Osteoblast (primary cell): ENCODE results near the gene AOPEP. TPM values are rescaled to one million over a fixed set of nuclear protein-coding genes. Genes with fewer than 3 reads are reported as not detected.
A peak's percentile ranks its signal among the peaks of the same experiment; 100 is the strongest.

Source experiments
- DNase-seq: peaks from one replicate; pipeline ENCODE4 v3.0.0; 2011; ENCODE audit warnings: low spot score, mixed read lengths; ENCODE audit not compliant: insufficient read length; ENCODE audit errors: missing footprints
- H2AFZ ChIP-seq: 2 replicates; pipeline ENCODE4 v1.6.0; 2011; ENCODE audit warnings: mild to moderate bottlenecking, low read length
- H3K27ac ChIP-seq: 2 replicates; pipeline ENCODE4 v1.5.1; 2011; ENCODE audit warnings: mild to moderate bottlenecking, low read depth, low read length, moderate library complexity
- H3K27me3 ChIP-seq: 2 replicates; pipeline ENCODE4 v1.6.0; 2012; ENCODE audit warnings: mild to moderate bottlenecking, control low read depth, inconsistent platforms, low read length, moderate library complexity; ENCODE audit not compliant: insufficient read depth
- H3K36me3 ChIP-seq: 2 replicates; pipeline ENCODE4 v1.5.1; 2011; ENCODE audit warnings: mild to moderate bottlenecking, low read length, control low read depth, moderate library complexity; ENCODE audit not compliant: insufficient read depth
- H3K4me1 ChIP-seq: 2 replicates; pipeline ENCODE4 v1.5.1; 2011; ENCODE audit warnings: mild to moderate bottlenecking, low read length, control low read depth, moderate library complexity; ENCODE audit not compliant: insufficient read depth
- H3K4me2 ChIP-seq: 2 replicates; pipeline ENCODE4 v1.6.0; 2011; ENCODE audit warnings: mild to moderate bottlenecking, low read length; ENCODE audit not compliant: insufficient read depth
- H3K4me3 ChIP-seq: fragments of 200-600 bp; sonication (generic); 3 replicates; pipeline ENCODE4 v1.5.1; 2012; ENCODE audit warnings: mild to moderate bottlenecking, low read length, inconsistent platforms; ENCODE audit not compliant: insufficient read depth
- H3K79me2 ChIP-seq: 2 replicates; pipeline ENCODE4 v1.6.0; 2012; ENCODE audit warnings: mild to moderate bottlenecking, low read length, control low read depth, inconsistent platforms; ENCODE audit not compliant: insufficient read depth
- H3K9me3 ChIP-seq: 2 replicates; pipeline ENCODE4 v1.5.1; 2011; ENCODE audit warnings: low read depth, low read length, control low read depth
- H4K20me1 ChIP-seq: 2 replicates; pipeline ENCODE4 v1.6.0; 2012; ENCODE audit warnings: mild to moderate bottlenecking, low read length, control low read depth; ENCODE audit not compliant: insufficient read depth
- CTCF ChIP-seq: IDR thresholded peaks from 2 replicates; pipeline ENCODE4 v1.5.1; 2011; ENCODE audit warnings: mild to moderate bottlenecking, low read depth, low read length, moderate library complexity; ENCODE audit errors: extremely low read depth
- total RNA-seq: library from RNA; depleted of rRNA; stranded (reverse); fragments of >200 nt; gene quantifications from 2 replicates; pipeline ENCODE4 v1.2.3, GENCODE V29; 2012

AOPEP gene
- total RNA-seq, 1 donor, result 131 TPM

GRCh38 chr9:94802251-94802650 lies 75.8 kb downstream of the AOPEP start:
- H3K36me3 ChIP-seq, result peaks cover 9% of the 10 kb centered on the region
- no peak overlapping the region for H3K4me2 ChIP-seq
- H3K9me3 ChIP-seq, result no peaks in the 10 kb centered on the region
- no peak overlapping the region for H3K4me3 ChIP-seq
- peaks cover 50% of the 10 kb centered on the region for H3K4me1 ChIP-seq
- no peak for DNase-seq
- no peaks in the 10 kb centered on the region for H3K27me3 ChIP-seq
- no peak for TF ChIP-seq CTCF
- H4K20me1 ChIP-seq, result no peaks in the 10 kb centered on the region
- H3K79me2 ChIP-seq, result peaks cover 3% of the 10 kb centered on the region
- H2AFZ ChIP-seq, result no peak overlapping the region
- peak overlapping the region; percentile 73 for H3K27ac ChIP-seq

- no peaks in the 10 kb centered on the region for H3K27me3 ChIP-seq
- no peak overlapping the region for H3K4me2 ChIP-seq
- H3K79me2 ChIP-seq, result peaks cover 3% of the 10 kb centered on the region
- no peaks in the 10 kb centered on the region for H4K20me1 ChIP-seq
- no peak for DNase-seq
- H2AFZ ChIP-seq, result no peak overlapping the region
- peak overlapping the region; percentile 73 for H3K27ac ChIP-seq
- peaks cover 50% of the 10 kb centered on the region for H3K4me1 ChIP-seq
- peaks cover 9% of the 10 kb centered on the region for H3K36me3 ChIP-seq
- H3K4me3 ChIP-seq, result no peak overlapping the region
- TF ChIP-seq CTCF, result no peak
- H3K9me3 ChIP-seq, result no peaks in the 10 kb centered on the region
These were observed 76.3 kb downstream of the AOPEP start for GRCh38 chr9:94802793-94803192.

- H3K27me3 ChIP-seq, result no peaks in the 10 kb centered on the region
- H3K36me3 ChIP-seq, result peaks cover 9% of the 10 kb centered on the region
- H3K79me2 ChIP-seq, result peaks cover 3% of the 10 kb centered on the region
- no peaks in the 10 kb centered on the region for H4K20me1 ChIP-seq
- no peak overlapping the region for H2AFZ ChIP-seq
- peaks cover 63% of the 10 kb centered on the region for H3K4me1 ChIP-seq
- H3K4me3 ChIP-seq, result no peak overlapping the region
- no peak for DNase-seq
- H3K9me3 ChIP-seq, result no peaks in the 10 kb centered on the region
- H3K4me2 ChIP-seq, result no peak overlapping the region
- TF ChIP-seq CTCF, result no peak
- peak overlapping the region; percentile 79 for H3K27ac ChIP-seq
These were observed 77.8 kb downstream of the AOPEP start for GRCh38 chr9:94804316-94804715.

- Histone ChIP-seq H3K9me3 (no peaks in the 10 kb centered on the region), H3K4me3 (no peak overlapping the region), H3K79me2 (peaks cover 3% of the 10 kb centered on the region), H3K27me3 (no peaks in the 10 kb centered on the region), H3K36me3 (peaks cover 9% of the 10 kb centered on the region), H3K4me1 (peaks cover 63% of the 10 kb centered on the region), H2AFZ (no peak overlapping the region), H3K27ac (peak overlapping the region; percentile 79), H3K4me2 (peak overlapping the region; percentile 68), H4K20me1 (no peaks in the 10 kb centered on the region)
- DNase-seq, result no peak
- TF ChIP-seq CTCF, result no peak
These were observed 78.6 kb downstream of the AOPEP start for GRCh38 chr9:94805051-94805489.
